Measurements from ENCODE around the gene FAM13B. TPM values are rescaled to one million over a fixed set of nuclear protein-coding genes. Genes with fewer than 3 reads are reported as not detected.
"Not testable (repeated sequence)": the region's sequence is repeated elsewhere in the genome, so short reads cannot be mapped to it uniquely, and the experiment has no call there.

Gene FAM13B
- total RNA-seq, 1 experiment from 2014 or later: 13.0 TPM

GRCh38 chr5:138051441-138052296 lies 18.8 kb upstream of the FAM13B start:
- Histone ChIP-seq H3K4me2 (ENCODE audit: low read length) (no peak overlapping the region), H3K36me3 (ENCODE audit: low read depth, low read length) (no peaks in the 10 kb centered on the region), H3K79me2 (ENCODE audit: low read length) (no peaks in the 10 kb centered on the region), H3K9me2 (replicated peaks; ENCODE audit: low read length) (no peaks in the 10 kb centered on the region), H3K27ac (ENCODE audit: low read length) (no peak overlapping the region), H3K9ac (ENCODE audit: low read length) (no peak overlapping the region), H4K20me1 (ENCODE audit: low read length) (no peaks in the 10 kb centered on the region), H3K27me3 (ENCODE audit: low read length) (no peaks in the 10 kb centered on the region), H2AFZ (ENCODE audit: low read length) (no peak overlapping the region), H3K9me3 (ENCODE audit: low read length) (no peaks in the 10 kb centered on the region), H3K4me3 (ENCODE audit: low read length) (no peak overlapping the region), H3K4me1 (ENCODE audit: insufficient read depth, low read length) (no peaks in the 10 kb centered on the region), H3F3A (ENCODE audit: low read length, unreplicated experiment) (no peaks in the 10 kb centered on the region)
- TF ChIP-seq EZH2 (IDR thresholded peaks at IDR 0.05; ENCODE audit: low read length, unreplicated experiment): no peak
- no peak for TF ChIP-seq CTCF (conservative IDR thresholded peaks at IDR 0.05; ENCODE audit: low read depth, low read length)
- TF ChIP-seq EZH2phosphoT487 (IDR thresholded peaks at IDR 0.05; ENCODE audit: borderline replicate concordance, low read length): no peak
- ChIA-PET POLR2A (ENCODE audit: unreplicated experiment) (interaction anchor here (0.6 kb wide), 1 partner anchor 10 kb away, joined by 6 read pairs; no protein-coding TSS in a partner anchor), CTCF (no interaction called here)
- ATAC-seq: no peak
- intact Hi-C loops (cut with micrococcal nuclease): no loop called here
- BruUV-seq (replicated peaks): no TSS peak
- no peak for DNase-seq

- ATAC-seq; H2AFZ ChIP-seq (ENCODE audit: low read length); POLR2A ChIA-PET (ENCODE audit: unreplicated experiment): not testable (repeated sequence)
These were observed 12.4 kb upstream of the FAM13B start for GRCh38 chr5:138045283-138045682.

GRCh38 chr5:138038826-138039225 lies 5.9 kb upstream of the FAM13B start:
- ChIA-PET POLR2A (ENCODE audit: unreplicated experiment) (no interaction called here), CTCF (no interaction called here)
- H3K9me2 ChIP-seq (replicated peaks; ENCODE audit: low read length): no peaks in the 10 kb centered on the region
- ATAC-seq: no peak
- no peaks in the 10 kb centered on the region for H3K9me3 ChIP-seq (ENCODE audit: low read length)
- H3K79me2 ChIP-seq (ENCODE audit: low read length): no peaks in the 10 kb centered on the region
- H3K9ac ChIP-seq (ENCODE audit: low read length): no peak overlapping the region
- no peaks in the 10 kb centered on the region for H4K20me1 ChIP-seq (ENCODE audit: low read length)
- H3K36me3 ChIP-seq (ENCODE audit: low read depth, low read length): no peaks in the 10 kb centered on the region; the same call in 1 of the 2 replicates
- no TSS peak for BruUV-seq (replicated peaks)
- H3K4me2 ChIP-seq (ENCODE audit: low read length): no peak overlapping the region
- H3K4me3 ChIP-seq (ENCODE audit: low read length): no peak overlapping the region
- H3K4me1 ChIP-seq (ENCODE audit: insufficient read depth, low read length): peaks cover 4% of the 10 kb centered on the region
- no peaks in the 10 kb centered on the region for H3K27me3 ChIP-seq (ENCODE audit: low read length)
- intact Hi-C loops (cut with micrococcal nuclease): loop anchor here (5.0 kb wide), 1 partner anchor 93 kb away; no protein-coding TSS in a partner anchor
- TF ChIP-seq CTCF (conservative IDR thresholded peaks at IDR 0.05; ENCODE audit: low read depth, low read length) (no peak), EZH2 (IDR thresholded peaks at IDR 0.05; ENCODE audit: low read length, unreplicated experiment) (no peak), EZH2phosphoT487 (IDR thresholded peaks at IDR 0.05; ENCODE audit: borderline replicate concordance, low read length) (no peak)
- H3F3A ChIP-seq (ENCODE audit: low read length, unreplicated experiment): no peaks in the 10 kb centered on the region
- no peak overlapping the region for H3K27ac ChIP-seq (ENCODE audit: low read length)
- no peak for DNase-seq
- H2AFZ ChIP-seq (ENCODE audit: low read length): no peak overlapping the region

More at GRCh38 chr5:138045283-138045682, 12.4 kb upstream of the FAM13B start:
- H3K9me3 ChIP-seq (ENCODE audit: low read length); H3K27me3 ChIP-seq (ENCODE audit: low read length); H3F3A ChIP-seq (ENCODE audit: low read length, unreplicated experiment); H3K79me2 ChIP-seq (ENCODE audit: low read length); CTCF ChIA-PET; H3K9me2 ChIP-seq (replicated peaks; ENCODE audit: low read length); H3K4me1 ChIP-seq (ENCODE audit: insufficient read depth, low read length); H4K20me1 ChIP-seq (ENCODE audit: low read length); H3K4me3 ChIP-seq (ENCODE audit: low read length); H3K4me2 ChIP-seq (ENCODE audit: low read length); BruUV-seq (replicated peaks); H3K27ac ChIP-seq (ENCODE audit: low read length); H3K36me3 ChIP-seq (ENCODE audit: low read depth, low read length); intact Hi-C loops (cut with micrococcal nuclease); H3K9ac ChIP-seq (ENCODE audit: low read length); DNase-seq: not testable (repeated sequence)
